Lower leg skin (tissue), 4 donors: ENCODE data around the gene MMS22L. TPM values are rescaled to one million over a fixed set of nuclear protein-coding genes. Genes with fewer than 3 reads are reported as not detected.

ENCODE experiments used
- DNase-seq, 2 donors: peaks; one replicate each; pipeline ENCODE4 v3.0.0-alpha.2; 2019; ENCODE audit warnings: low spot score in 2 of 2
- H3K4me3 ChIP-seq: fragments of 200-600 bp; sonication (generic); 2 replicates; pipeline ENCODE4 v1.5.1; 2017; ENCODE audit warnings: mild to moderate bottlenecking, low read depth; ENCODE audit not compliant: poor library complexity, severe bottlenecking
- CTCF ChIP-seq, 3 donors: fragments of 450-650 bp; IDR thresholded peaks; one replicate each; pipeline ENCODE4 v1.5.1; 2016; ENCODE audit warnings: antibody characterized with exemption in 3 of 3, mild to moderate bottlenecking in 3 of 3, moderate library complexity in 2 of 3
- POLR2A ChIP-seq, 2 donors: fragments of 450-650 bp; IDR thresholded peaks; one replicate each; pipeline ENCODE4 v1.6.1; 2016 to 2017; ENCODE audit warnings: antibody characterized with exemption in 2 of 2, mild to moderate bottlenecking in 1 of 2, moderate library complexity in 1 of 2
- WGBS, 2 donors: methylation state at CpG; one replicate each; pipeline ENCODE4 v1.1.5; 2018; 5-methylcytosine and 5-hydroxymethylcytosine counted together
- intact Hi-C: fragments of 100-400 bp; cut with DNase I; formaldehyde crosslinking; loops from one replicate; pipeline ENCODE4 v1.15.0; 2023; ENCODE audit warnings: low total_unique reads
- total RNA-seq, 4 donors: library from RNA; depleted of rRNA; stranded (reverse); fragments of >200 nt; gene quantifications; one replicate each; pipeline ENCODE4 v1.1.0, GENCODE V29; 2016

Gene MMS22L
- total RNA-seq, 4 donors from 2014 or later: 3.5 to 31.7 (median 11.7) TPM

DNA sequence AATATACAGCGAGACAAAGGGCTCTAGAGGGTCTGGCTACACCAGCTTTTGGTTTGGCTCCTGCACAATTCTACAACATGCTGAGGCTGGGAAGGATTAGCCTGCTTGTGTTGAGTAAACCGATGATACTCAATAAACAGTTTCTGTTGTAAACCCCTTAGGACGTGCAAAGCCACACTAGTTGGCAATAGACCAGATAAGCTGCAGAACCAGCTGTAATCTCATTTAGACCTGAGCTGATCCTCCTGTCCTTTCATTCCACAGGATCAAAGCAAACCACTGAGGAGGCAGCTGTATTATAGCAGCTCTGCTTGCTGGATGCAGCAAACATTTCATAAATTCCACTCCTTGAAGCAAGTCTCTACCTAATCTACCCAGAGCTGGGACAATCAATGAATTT lies 79.7 kb downstream of the MMS22L start:
- TF ChIP-seq CTCF (IDR thresholded peaks at IDR 0.05) (no peak), POLR2A (IDR thresholded peaks at IDR 0.05) (no peak)
- no peak for DNase-seq
- H3K4me3 ChIP-seq: no peak overlapping the region
- intact Hi-C loops: no loop called here
- WGBS, 2 donors: 46 to 54% methylated on average over 3 of the region's 3 CpGs

DNA sequence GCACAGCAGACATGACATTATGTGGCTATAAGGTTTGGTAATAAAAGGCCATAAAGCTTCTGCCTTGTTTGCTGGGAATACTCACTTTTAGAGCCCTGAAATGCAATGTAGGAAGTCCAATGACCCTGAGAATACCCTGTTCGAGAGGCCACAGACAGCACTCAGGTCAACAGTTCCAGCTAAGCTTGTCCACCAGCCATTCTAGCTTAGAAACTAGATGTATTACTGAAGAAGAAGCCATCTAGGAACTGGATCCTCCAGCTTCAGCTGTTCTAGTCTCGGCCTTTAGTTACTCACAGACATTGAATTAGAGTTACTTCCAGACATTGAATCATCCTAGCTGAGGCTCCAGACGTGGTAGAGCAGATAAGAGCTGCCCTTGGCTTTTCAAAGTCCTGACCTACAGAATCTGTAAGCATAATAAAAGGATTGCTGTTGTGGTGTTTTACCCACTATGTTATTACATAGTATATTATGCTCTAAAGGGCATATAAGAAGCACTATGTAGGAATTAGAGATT lies 84.9 kb downstream of the MMS22L start:
- no peak overlapping the region for H3K4me3 ChIP-seq
- TF ChIP-seq CTCF (IDR thresholded peaks at IDR 0.05): no peak
- TF ChIP-seq POLR2A (IDR thresholded peaks at IDR 0.05): no peak
- intact Hi-C loops: no loop called here
- DNase-seq: no peak
- WGBS, 2 donors: 88 to 94% methylated on average over 3 of the region's 3 CpGs

- TF ChIP-seq CTCF (IDR thresholded peaks at IDR 0.05) (no peak), POLR2A (IDR thresholded peaks at IDR 0.05) (no peak)
- WGBS, 2 donors: 54 to 63% methylated on average over 1 of the region's 1 CpG
- no peak overlapping the region for H3K4me3 ChIP-seq
- no peak for DNase-seq
- intact Hi-C loops: no loop called here
Observed at GRCh38 chr6:97195117-97195516, 87.9 kb downstream of the MMS22L start.

DNA sequence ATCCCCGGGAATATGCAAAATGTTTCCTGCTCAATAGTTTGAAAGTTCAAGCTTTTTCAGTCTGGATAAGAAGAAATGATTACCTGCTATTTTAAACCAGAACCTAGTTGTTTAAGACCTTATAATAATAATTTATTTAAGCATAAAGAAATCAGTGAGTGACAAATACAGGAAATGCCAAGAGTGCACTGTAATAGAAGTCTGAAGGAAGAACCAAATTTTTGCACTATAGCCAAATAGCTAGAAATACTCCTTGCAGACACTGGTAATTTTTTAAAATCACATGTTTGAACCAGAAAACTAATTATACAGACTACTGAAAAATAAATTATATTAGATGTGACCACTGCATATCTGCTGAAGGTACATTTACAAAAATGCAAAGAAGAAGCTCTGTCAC lies 93.2 kb downstream of the MMS22L start:
- TF ChIP-seq POLR2A (IDR thresholded peaks at IDR 0.05) (no peak), CTCF (IDR thresholded peaks at IDR 0.05) (no peak)
- intact Hi-C loops: no loop called here
- DNase-seq: no peak
- no peak overlapping the region for H3K4me3 ChIP-seq
- 78 to 86% methylated on average over 1 of the region's 1 CpG for WGBS, 2 donors

DNA sequence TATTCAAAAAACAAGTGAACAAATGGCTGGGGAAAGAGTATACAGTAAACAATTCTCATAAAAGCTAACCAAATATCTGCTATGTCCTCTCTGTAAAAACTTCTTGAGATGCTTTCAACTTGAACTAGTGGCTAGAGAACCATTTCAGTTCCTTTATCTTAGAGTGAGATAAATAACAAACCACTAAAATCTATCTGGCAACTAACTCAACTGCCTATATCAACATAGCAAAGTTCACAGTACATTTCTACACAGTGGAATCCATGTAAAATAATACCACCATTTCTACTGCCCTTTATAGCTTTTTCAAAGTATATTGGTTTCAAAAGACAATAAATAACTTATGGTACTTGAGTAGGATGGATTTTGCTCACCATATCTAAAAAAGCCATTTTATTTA lies 95.1 kb downstream of the MMS22L start:
- no peak for DNase-seq
- no peak for TF ChIP-seq CTCF (IDR thresholded peaks at IDR 0.05)
- no peak for TF ChIP-seq POLR2A (IDR thresholded peaks at IDR 0.05)
- intact Hi-C loops: no loop called here
- H3K4me3 ChIP-seq: no peak overlapping the region

- intact Hi-C loops: no loop called here
- WGBS, 2 donors: 23 to 24% methylated on average over 3 of the region's 3 CpGs
- DNase-seq: peak in 1 of 2 donors; percentile 29
- H3K4me3 ChIP-seq: no peak overlapping the region
- TF ChIP-seq CTCF (IDR thresholded peaks at IDR 0.05): no peak
- no peak for TF ChIP-seq POLR2A (IDR thresholded peaks at IDR 0.05)
Observed at GRCh38 chr6:97186416-97186999, 96.5 kb downstream of the MMS22L start.
